Kidney epithelial cell (primary cell): ENCODE results near the gene MRPL1. TPM values are rescaled to one million over a fixed set of nuclear protein-coding genes. Genes with fewer than 3 reads are reported as not detected.

Experiments
- DNase-seq: peaks from one replicate; pipeline ENCODE4 v3.0.0-alpha.2; 2010; ENCODE audit warnings: low read depth
- H3K27me3 ChIP-seq: 2 replicates; pipeline ENCODE4 v1.6.0; 2011; ENCODE audit warnings: low read length; ENCODE audit not compliant: control insufficient read depth, insufficient read depth
- H3K36me3 ChIP-seq: 2 replicates; pipeline ENCODE4 v1.5.1; 2011; ENCODE audit warnings: low read length; ENCODE audit not compliant: control insufficient read depth, insufficient read depth
- H3K4me3 ChIP-seq: 2 replicates; pipeline ENCODE4 v1.5.1; 2011; ENCODE audit warnings: low read depth, mild to moderate bottlenecking, control low read depth, low read length
- CTCF ChIP-seq: IDR thresholded peaks from 2 replicates; pipeline ENCODE4 v1.5.1; 2011; ENCODE audit warnings: mild to moderate bottlenecking, moderate library complexity, low read length, control low read depth, inconsistent platforms; ENCODE audit not compliant: insufficient read depth, poor library complexity, severe bottlenecking
- total RNA-seq: library from RNA; depleted of rRNA; stranded (reverse); fragments of >200 nt; gene quantifications from 2 replicates; pipeline ENCODE4 v1.2.3, GENCODE V29; 2015

MRPL1 gene
- total RNA-seq, 1 donor from 2014 or later: 35.8 TPM

DNA sequence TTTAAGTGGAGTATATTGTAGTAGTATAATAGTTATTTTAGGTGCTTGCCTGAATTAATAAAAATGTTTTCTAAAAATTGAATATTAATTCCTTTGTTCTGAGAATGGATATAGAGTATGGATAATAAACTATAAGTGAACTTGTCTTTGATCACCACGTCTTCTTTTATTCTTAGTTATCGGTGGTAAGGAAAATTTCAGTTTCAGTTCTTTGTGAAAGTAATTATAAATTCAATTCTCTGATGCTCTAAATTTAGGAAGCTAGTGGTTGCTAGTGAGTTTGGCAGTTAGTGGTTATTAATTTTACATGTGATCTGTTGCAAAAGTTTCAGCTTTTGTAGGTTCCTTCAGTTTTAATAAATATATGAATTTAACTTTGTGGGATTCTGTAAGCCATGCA is 30.8 kb downstream of the MRPL1 start:
- no peak for DNase-seq
- H3K4me3 ChIP-seq: no peak overlapping the region
- no peaks in the 10 kb centered on the region for H3K27me3 ChIP-seq
- no peaks in the 10 kb centered on the region for H3K36me3 ChIP-seq
- no peak for TF ChIP-seq CTCF

GRCh38 chr4:77899607-77900006 is 37.0 kb downstream of the MRPL1 start:
- H3K27me3 ChIP-seq: no peaks in the 10 kb centered on the region
- no peak overlapping the region for H3K4me3 ChIP-seq
- no peak for DNase-seq
- no peaks in the 10 kb centered on the region for H3K36me3 ChIP-seq
- TF ChIP-seq CTCF: no peak

DNA sequence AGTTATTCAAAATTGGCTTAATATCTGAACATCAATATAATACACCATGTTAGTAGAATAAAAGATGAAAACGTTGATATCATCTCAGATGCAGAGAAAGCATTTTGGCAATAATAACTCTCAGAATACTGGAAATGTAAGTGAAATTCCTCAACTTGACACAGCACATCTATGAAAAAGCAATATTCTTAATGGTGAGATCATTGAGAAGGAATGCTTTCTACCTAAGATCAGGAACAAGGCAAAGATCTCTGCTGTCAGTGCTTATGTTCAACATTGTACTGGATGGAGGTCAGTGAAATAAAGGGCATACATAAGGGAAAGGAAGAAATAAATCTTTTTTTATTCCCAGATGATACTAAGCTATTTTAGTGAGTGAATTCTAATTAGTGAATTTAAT is 40.6 kb downstream of the MRPL1 start:
- no peak for TF ChIP-seq CTCF
- no peak overlapping the region for H3K4me3 ChIP-seq
- no peak for DNase-seq
- no peaks in the 10 kb centered on the region for H3K36me3 ChIP-seq
- no peaks in the 10 kb centered on the region for H3K27me3 ChIP-seq

DNA sequence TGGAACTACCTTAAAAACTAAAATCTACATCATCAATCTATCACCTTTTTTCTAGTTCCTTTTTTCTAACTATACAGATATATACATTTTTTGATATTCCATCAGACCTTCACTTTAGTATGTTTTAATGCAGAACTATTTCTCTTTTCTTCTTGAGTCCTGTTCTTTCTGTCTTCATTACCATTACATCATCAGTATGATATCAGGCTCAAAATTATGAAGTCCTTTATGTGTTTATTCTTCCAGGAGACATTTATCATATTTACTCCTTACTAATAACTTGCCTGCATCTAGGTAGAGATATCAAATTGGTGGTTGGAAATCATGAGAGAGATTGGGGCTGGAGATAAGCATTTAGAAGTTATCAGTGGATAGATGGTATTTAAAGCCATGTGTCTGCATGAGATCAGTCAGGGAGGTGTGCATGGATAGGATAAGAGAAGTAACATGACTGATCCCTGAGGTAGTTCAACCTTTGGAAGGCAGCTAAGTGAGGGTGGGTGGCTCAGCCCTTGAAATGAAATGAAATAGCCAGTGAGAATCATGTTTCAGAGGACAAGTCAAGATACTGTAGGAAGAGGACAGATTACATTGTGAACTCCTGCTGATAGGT is 43.1 kb downstream of the MRPL1 start:
- no peak for TF ChIP-seq CTCF
- no peak for DNase-seq
- H3K4me3 ChIP-seq: no peak overlapping the region

GRCh38 chr4:77910676-77911075 is 48.0 kb downstream of the MRPL1 start:
- H3K36me3 ChIP-seq: peaks cover 2% of the 10 kb centered on the region

More for the DNA sequence above, 43.1 kb downstream of the MRPL1 start:
- peaks cover 2% of the 10 kb centered on the region for H3K36me3 ChIP-seq
- H3K27me3 ChIP-seq: no peaks in the 10 kb centered on the region

More at GRCh38 chr4:77910676-77911075, 48.0 kb downstream of the MRPL1 start:
- DNase-seq: no peak
- no peak for TF ChIP-seq CTCF
- Histone ChIP-seq H3K4me3 (no peak overlapping the region), H3K27me3 (no peaks in the 10 kb centered on the region)
